ENCODE results near the gene COQ8A. TPM values are rescaled to one million over a fixed set of nuclear protein-coding genes. Genes with fewer than 3 reads are reported as not detected.
A peak's percentile ranks its signal among the peaks of the same experiment; 100 is the strongest.

The COQ8A gene
- total RNA-seq, 1 donor = 3.0 TPM

DNA sequence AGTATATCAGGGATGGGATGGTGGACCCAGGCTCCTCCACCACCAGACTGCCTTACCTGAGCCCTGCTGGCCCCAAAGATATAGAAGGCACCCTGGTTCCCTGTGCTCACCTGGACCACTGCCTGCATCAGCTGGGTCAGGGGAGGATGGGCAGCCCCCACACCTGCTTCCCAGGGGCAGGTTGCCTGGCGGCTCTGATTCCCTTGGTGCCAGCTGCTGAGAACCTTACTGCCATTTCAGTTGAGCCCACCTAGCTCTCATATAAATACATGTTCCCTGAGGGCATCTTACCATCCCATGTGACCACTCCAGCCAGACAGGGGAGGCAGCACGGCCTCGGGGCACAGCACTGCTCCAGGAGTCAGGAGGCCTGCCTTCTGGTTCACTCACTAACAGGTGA is 45.3 kb upstream of the COQ8A start:
- TF ChIP-seq, protein P1, sequence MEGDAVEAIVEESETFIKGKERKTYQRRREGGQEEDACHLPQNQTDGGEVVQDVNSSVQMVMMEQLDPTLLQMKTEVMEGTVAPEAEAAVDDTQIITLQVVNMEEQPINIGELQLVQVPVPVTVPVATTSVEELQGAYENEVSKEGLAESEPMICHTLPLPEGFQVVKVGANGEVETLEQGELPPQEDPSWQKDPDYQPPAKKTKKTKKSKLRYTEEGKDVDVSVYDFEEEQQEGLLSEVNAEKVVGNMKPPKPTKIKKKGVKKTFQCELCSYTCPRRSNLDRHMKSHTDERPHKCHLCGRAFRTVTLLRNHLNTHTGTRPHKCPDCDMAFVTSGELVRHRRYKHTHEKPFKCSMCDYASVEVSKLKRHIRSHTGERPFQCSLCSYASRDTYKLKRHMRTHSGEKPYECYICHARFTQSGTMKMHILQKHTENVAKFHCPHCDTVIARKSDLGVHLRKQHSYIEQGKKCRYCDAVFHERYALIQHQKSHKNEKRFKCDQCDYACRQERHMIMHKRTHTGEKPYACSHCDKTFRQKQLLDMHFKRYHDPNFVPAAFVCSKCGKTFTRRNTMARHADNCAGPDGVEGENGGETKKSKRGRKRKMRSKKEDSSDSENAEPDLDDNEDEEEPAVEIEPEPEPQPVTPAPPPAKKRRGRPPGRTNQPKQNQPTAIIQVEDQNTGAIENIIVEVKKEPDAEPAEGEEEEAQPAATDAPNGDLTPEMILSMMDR (IDR thresholded peaks at IDR 0.05; ENCODE audit: insufficient read depth, low read depth, low read length) = no peak
- no peak for DNase-seq (ENCODE audit: low read depth)
- H3K4me3 ChIP-seq (ENCODE audit: low read depth, low read length) = no peak overlapping the region

DNA sequence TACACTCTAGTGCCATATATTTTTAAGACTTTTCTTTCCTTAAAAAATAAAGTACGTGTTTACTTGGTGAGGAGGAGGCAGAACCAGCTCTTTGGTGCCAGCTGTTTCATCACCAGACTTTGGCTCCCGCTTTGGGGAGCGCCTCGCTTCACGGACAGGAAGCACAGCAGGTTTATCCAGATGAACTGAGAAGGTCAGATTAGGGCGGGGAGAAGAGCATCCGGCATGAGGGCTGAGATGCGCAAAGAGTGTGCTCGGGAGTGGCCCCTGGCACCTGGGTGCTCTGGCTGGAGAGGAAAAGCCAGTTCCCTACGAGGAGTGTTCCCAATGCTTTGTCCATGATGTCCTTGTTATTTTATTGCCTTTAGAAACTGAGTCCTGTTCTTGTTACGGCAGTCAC is 44.5 kb upstream of the COQ8A start:
- H3K4me3 ChIP-seq (ENCODE audit: low read depth, low read length) = no peak overlapping the region
- no peak for DNase-seq (ENCODE audit: low read depth)
- TF ChIP-seq, protein P1 (IDR thresholded peaks at IDR 0.05; ENCODE audit: insufficient read depth, low read depth, low read length) = no peak

- no peak for DNase-seq (ENCODE audit: low read depth)
- TF ChIP-seq, protein P1 (IDR thresholded peaks at IDR 0.05; ENCODE audit: insufficient read depth, low read depth, low read length) = no peak
- H3K4me3 ChIP-seq (ENCODE audit: low read depth, low read length) = no peak overlapping the region
These were observed 41.8 kb upstream of the COQ8A start for GRCh38 chr1:226898246-226898645.

DNA sequence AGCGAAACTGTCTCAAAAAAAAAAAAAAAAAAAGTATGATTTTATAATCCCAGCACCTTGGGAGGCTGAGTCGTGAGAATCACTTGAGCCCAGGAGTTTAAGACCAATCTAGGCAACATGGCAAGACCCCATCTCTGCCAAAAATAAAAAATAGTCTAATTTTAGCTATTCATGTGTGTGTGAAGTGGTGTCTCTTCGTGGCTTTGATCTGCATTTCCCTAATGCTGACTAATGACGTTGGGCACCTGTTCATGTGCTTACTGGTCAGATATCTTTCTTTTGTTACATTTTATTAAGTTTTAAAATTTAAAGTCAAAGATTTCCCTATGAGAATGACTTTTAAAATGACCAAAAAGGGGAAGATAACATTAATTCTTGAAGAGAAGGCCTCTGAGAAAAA is 38.7 kb upstream of the COQ8A start:
- no peak overlapping the region for H3K4me3 ChIP-seq (ENCODE audit: low read depth, low read length)
- TF ChIP-seq, protein P1 (IDR thresholded peaks at IDR 0.05; ENCODE audit: insufficient read depth, low read depth, low read length) = no peak
- no peak for DNase-seq (ENCODE audit: low read depth)

- TF ChIP-seq, protein P1 (IDR thresholded peaks at IDR 0.05; ENCODE audit: insufficient read depth, low read depth, low read length) = no peak
- no peak for DNase-seq (ENCODE audit: low read depth)
- H3K4me3 ChIP-seq (ENCODE audit: low read depth, low read length) = no peak overlapping the region
These were observed 37.5 kb upstream of the COQ8A start for GRCh38 chr1:226902601-226903000.

GRCh38 chr1:226903819-226904716 is 36.0 kb upstream of the COQ8A start:
- DNase-seq (ENCODE audit: low read depth) = peak; percentile 61
- TF ChIP-seq, protein P1 (IDR thresholded peaks at IDR 0.05; ENCODE audit: insufficient read depth, low read depth, low read length) = no peak
- H3K4me3 ChIP-seq (ENCODE audit: low read depth, low read length) = no peak overlapping the region
